ENCODE results near the gene CNEP1R1. TPM values are rescaled to one million over a fixed set of nuclear protein-coding genes. Genes with fewer than 3 reads are reported as not detected.
"Not testable (repeated sequence)": the region's sequence is repeated elsewhere in the genome, so short reads cannot be mapped to it uniquely, and the experiment has no call there.

The CNEP1R1 gene
- total and polyA plus RNA-seq, 7 experiments from 2014 or later, result 11.2 to 41.0 (median 28.1) TPM

DNA sequence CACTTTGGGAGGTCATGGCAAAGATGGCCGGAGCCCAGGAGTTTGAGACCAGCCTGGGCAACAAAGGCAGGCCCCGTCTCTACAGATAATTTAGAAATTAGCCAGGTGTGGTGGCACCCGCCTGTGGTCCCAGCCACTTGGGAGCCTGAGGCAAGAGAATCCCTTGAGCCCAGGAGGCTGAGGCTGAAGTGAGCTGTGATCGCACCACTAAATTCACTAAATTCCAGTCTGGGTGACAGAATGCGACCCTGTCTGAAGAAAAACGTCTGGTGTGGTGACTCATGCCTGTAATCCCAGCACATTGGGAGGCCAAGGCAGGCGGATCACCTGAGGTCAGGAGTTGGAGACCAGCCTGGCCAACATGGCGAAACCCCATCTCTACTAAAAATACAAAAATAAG, 10.8 kb upstream of the CNEP1R1 start:
- H3K4me1 ChIP-seq (ENCODE audit: control insufficient read depth in 2 of 2, insufficient read depth in 2 of 2, low read length in 2 of 2); H3K27ac Mint-ChIP-seq; H3K27me3 Mint-ChIP-seq; H3K9me3 ChIP-seq (ENCODE audit: control insufficient read depth in 2 of 3, low read length in 3 of 3); CTCF ChIA-PET; H3K27ac ChIP-seq (ENCODE audit: low read depth, low read length); H3K4me3 Mint-ChIP-seq; intact Hi-C loops (cut with micrococcal nuclease); H3K4me1 Mint-ChIP-seq; POLR2A ChIA-PET; H3K36me3 ChIP-seq (ENCODE audit: control insufficient read depth in 2 of 3, insufficient read depth in 3 of 3, low read length in 3 of 3); DNase-seq; H3K4me3 ChIP-seq (ENCODE audit: low read length); H3K27me3 ChIP-seq (ENCODE audit: control insufficient read depth in 2 of 2, insufficient read depth in 2 of 2, low read length in 2 of 2); H3K9me3 Mint-ChIP-seq; ATAC-seq; H3K36me3 Mint-ChIP-seq: not testable (repeated sequence)

DNA sequence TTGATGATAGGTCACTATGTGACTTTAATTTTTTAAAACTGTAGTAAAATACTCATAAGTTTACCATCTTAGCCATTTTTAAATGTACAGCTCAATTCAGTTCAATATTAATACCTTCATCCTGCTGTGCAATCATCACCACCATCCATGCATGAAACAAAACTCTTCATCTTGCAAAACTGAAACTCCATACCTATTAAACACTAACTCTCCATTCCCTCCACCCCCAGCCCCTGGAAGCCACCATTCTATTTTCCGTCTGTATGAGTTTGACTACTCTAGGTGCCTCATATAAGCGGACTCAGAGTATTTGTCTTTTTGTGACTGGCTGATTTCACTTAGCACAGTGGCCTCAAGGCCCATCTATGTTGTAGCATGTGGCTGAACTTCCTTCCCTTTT, 9.4 kb upstream of the CNEP1R1 start:
- Mint-ChIP-seq H3K4me1 (peaks cover 0 to 3% (median 0%) of the 10 kb centered on the region in 7 donors), H3K27ac (no peak overlapping the region), H3K36me3 (no peaks in the 10 kb centered on the region), H3K4me3 (no peak overlapping the region), H3K27me3 (peaks cover 0 to 8% (median 0%) of the 10 kb centered on the region in 5 donors), H3K9me3 (peaks cover 0 to 2% (median 0%) of the 10 kb centered on the region in 11 donors)
- Histone ChIP-seq H3K9me3 (ENCODE audit: control insufficient read depth in 2 of 3, low read length in 3 of 3) (no peaks in the 10 kb centered on the region), H3K4me3 (ENCODE audit: low read length) (no peak overlapping the region), H3K4me1 (ENCODE audit: control insufficient read depth in 2 of 2, insufficient read depth in 2 of 2, low read length in 2 of 2) (no peaks in the 10 kb centered on the region), H3K36me3 (ENCODE audit: control insufficient read depth in 2 of 3, insufficient read depth in 3 of 3, low read length in 3 of 3) (no peaks in the 10 kb centered on the region), H3K27me3 (ENCODE audit: control insufficient read depth in 2 of 2, insufficient read depth in 2 of 2, low read length in 2 of 2) (no peaks in the 10 kb centered on the region), H3K27ac (ENCODE audit: low read depth, low read length) (no peak overlapping the region)
- ChIA-PET CTCF (no interaction called here), POLR2A (no interaction called here)
- ATAC-seq (no peak), DNase-seq (no peak)
- intact Hi-C loops (cut with micrococcal nuclease), result no loop called here

DNA sequence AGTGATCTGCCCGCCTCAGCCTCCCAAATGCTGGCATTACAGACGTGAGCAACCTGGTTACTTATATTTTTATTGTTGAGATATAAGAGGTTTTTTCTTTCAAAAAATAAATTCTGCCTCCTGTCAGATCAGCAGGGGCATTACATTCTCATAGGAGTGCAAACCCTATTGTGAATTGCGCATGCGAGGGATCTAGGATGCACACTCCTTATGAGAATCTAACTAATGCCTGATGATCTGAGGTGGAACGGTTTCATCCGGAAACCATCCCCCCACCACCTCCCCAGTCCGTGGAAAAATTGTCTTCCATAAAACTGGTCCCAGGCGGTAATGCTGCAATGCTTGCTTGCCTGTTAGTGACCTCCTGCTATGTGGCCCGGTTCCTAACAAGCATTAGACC, 7.5 kb upstream of the CNEP1R1 start:
- CTCF ChIA-PET, result no interaction called here
- Mint-ChIP-seq H3K9me3 (peaks cover 0 to 1% (median 0%) of the 10 kb centered on the region in 11 donors), H3K27ac (no peak overlapping the region), H3K4me1 (peaks cover 0 to 6% (median 3%) of the 10 kb centered on the region in 7 donors), H3K27me3 (peaks cover 0 to 18% (median 0%) of the 10 kb centered on the region in 5 donors), H3K4me3 (no peak overlapping the region), H3K36me3 (no peaks in the 10 kb centered on the region)
- Histone ChIP-seq H3K27me3 (ENCODE audit: control insufficient read depth in 2 of 2, insufficient read depth in 2 of 2, low read length in 2 of 2) (no peaks in the 10 kb centered on the region), H3K4me1 (ENCODE audit: control insufficient read depth in 2 of 2, insufficient read depth in 2 of 2, low read length in 2 of 2) (no peaks in the 10 kb centered on the region), H3K27ac (ENCODE audit: low read depth, low read length) (no peak overlapping the region), H3K4me3 (ENCODE audit: low read length) (no peak overlapping the region), H3K36me3 (ENCODE audit: control insufficient read depth in 2 of 3, insufficient read depth in 3 of 3, low read length in 3 of 3) (no peaks in the 10 kb centered on the region), H3K9me3 (ENCODE audit: control insufficient read depth in 2 of 3, low read length in 3 of 3) (no peaks in the 10 kb centered on the region)
- ATAC-seq, result no peak
- intact Hi-C loops (cut with micrococcal nuclease), result no loop called here
- POLR2A ChIA-PET, result no interaction called here
- no peak for DNase-seq

DNA sequence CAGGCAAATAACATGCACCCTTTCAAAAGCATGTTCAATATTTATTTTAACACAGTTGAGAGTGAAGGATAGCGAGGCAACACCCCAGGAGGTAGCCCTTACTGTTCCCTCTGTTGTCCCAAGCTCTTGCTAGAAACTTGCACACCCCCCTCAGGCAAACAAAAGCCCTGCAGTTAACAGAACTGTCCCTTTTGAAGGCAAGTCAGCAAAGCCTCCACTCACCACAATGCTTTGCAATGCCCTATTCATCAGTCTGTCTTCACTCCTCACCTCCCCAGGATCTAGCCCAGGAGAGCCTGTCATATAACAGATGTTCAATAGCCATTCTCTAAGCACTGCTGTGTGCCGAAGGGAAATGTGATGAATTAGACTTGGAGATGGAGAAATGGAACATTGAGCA, 3.5 kb upstream of the CNEP1R1 start:
- peaks cover 11 to 15% of the 10 kb centered on the region in 2 donors for H3K4me1 ChIP-seq (ENCODE audit: control insufficient read depth in 2 of 2, insufficient read depth in 2 of 2, low read length in 2 of 2)
- Mint-ChIP-seq H3K9me3 (no peaks in the 10 kb centered on the region), H3K27me3 (peaks cover 0 to 18% (median 0%) of the 10 kb centered on the region in 5 donors), H3K27ac (peak overlapping the region in 3 of 9 donors; percentile 23 to 69 (median 33)), H3K36me3 (no peaks in the 10 kb centered on the region), H3K4me3 (peak overlapping the region in 1 of 10 donors; percentile 26), H3K4me1 (peaks cover 1 to 26% (median 18%) of the 10 kb centered on the region in 7 donors)
- POLR2A ChIA-PET, result interaction anchor here (0.5 to 1.6 kb wide), 2 partner anchors 9 to 59 kb away, joined by 4 to 6 read pairs; no protein-coding TSS in a partner anchor
- H3K9me3 ChIP-seq (ENCODE audit: control insufficient read depth in 2 of 3, low read length in 3 of 3), result no peaks in the 10 kb centered on the region
- CTCF ChIA-PET, result interaction anchor here (0.6 kb wide), 1 partner anchor 49 kb away, joined by 3 read pairs; no protein-coding TSS in a partner anchor
- intact Hi-C loops (cut with micrococcal nuclease), result loop anchor here (5.0 to 10.0 kb wide), 3 partner anchors 253 to 614 kb away; no protein-coding TSS in a partner anchor
- no peak for DNase-seq
- no peak overlapping the region for H3K4me3 ChIP-seq (ENCODE audit: low read length)
- peaks cover 0 to 5% (median 0%) of the 10 kb centered on the region in 3 experiments for H3K36me3 ChIP-seq (ENCODE audit: control insufficient read depth in 2 of 3, insufficient read depth in 3 of 3, low read length in 3 of 3)
- no peak overlapping the region for H3K27ac ChIP-seq (ENCODE audit: low read depth, low read length)
- no peaks in the 10 kb centered on the region for H3K27me3 ChIP-seq (ENCODE audit: control insufficient read depth in 2 of 2, insufficient read depth in 2 of 2, low read length in 2 of 2)
- no peak for ATAC-seq

DNA sequence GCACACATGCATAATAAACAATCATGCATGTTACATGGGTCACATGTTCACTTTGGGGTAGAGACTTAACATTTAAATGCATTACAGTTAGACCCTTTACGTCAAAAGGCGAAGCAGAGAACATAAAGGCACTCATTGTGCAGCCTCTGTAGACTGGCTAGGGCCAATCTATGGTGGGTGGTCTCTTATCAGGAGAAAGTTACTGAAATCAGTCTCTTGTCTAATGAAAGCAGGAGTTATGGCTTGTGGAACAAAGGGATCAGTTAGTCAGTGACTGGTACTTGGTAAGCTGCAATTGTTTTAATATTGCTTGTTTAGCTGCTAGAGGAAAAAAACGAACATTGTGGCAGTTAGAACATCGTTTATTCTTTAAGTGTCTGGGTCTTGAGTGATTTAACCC, 1.4 kb upstream of the CNEP1R1 start:
- Histone ChIP-seq H3K27ac (ENCODE audit: low read depth, low read length) (no peak overlapping the region), H3K9me3 (ENCODE audit: control insufficient read depth in 2 of 3, low read length in 3 of 3) (no peaks in the 10 kb centered on the region), H3K27me3 (ENCODE audit: control insufficient read depth in 2 of 2, insufficient read depth in 2 of 2, low read length in 2 of 2) (no peaks in the 10 kb centered on the region), H3K4me1 (ENCODE audit: control insufficient read depth in 2 of 2, insufficient read depth in 2 of 2, low read length in 2 of 2) (peaks cover 11 to 16% of the 10 kb centered on the region in 2 donors), H3K4me3 (ENCODE audit: low read length) (no peak overlapping the region), H3K36me3 (ENCODE audit: control insufficient read depth in 2 of 3, insufficient read depth in 3 of 3, low read length in 3 of 3) (peaks cover 0 to 5% (median 0%) of the 10 kb centered on the region in 3 experiments)
- Mint-ChIP-seq H3K9me3 (no peaks in the 10 kb centered on the region), H3K4me3 (no peak overlapping the region), H3K27me3 (peaks cover 0 to 18% (median 0%) of the 10 kb centered on the region in 5 donors), H3K36me3 (peaks cover 0 to 2% (median 0%) of the 10 kb centered on the region in 5 donors), H3K4me1 (peaks cover 5 to 38% (median 26%) of the 10 kb centered on the region in 7 donors), H3K27ac (peak overlapping the region in 6 of 9 donors; percentile 7 to 96 (median 43))
- ChIA-PET POLR2A (interaction anchor here (0.7 to 1.3 kb wide), 2 partner anchors 131 to 187 kb away, joined by 3 to 4 read pairs; no protein-coding TSS in a partner anchor), CTCF (interaction anchor here (0.7 to 4.3 kb wide), 4 partner anchors 11 to 262 kb away, joined by 3 to 58 read pairs (median 4); no protein-coding TSS in a partner anchor)
- DNase-seq, result no peak
- intact Hi-C loops (cut with micrococcal nuclease), result loop anchor here (1.0 to 10.0 kb wide), 10 partner anchors 243 to 616 kb away; partner anchors contain the start of genes ADCY7 (in 1 of the 2), BRD7 (in 1 of the 2) and NKD1 (in 1 of the 2)
- ATAC-seq, result no peak

DNA sequence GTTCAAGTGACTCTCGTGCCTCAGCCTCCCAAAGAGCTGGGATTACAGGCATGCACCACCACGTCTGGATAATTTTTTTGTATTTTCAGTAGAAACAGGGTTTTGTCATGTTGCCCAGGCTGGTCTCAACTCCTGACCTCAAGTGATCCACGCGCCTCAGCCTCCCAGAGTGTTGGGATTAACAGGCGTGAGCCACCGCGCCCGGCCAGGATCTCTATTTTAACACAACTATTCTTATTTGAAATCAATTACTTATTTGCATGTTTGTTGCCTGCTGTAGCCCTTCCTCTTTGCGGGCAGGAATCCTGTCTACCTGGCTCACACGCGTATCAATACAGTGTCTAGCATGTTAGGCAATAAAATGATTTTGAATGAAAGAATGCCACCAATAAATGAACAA, 818 bp upstream of the CNEP1R1 start:
- Histone ChIP-seq H3K9me3 (ENCODE audit: control insufficient read depth in 2 of 3, low read length in 3 of 3) (no peaks in the 10 kb centered on the region), H3K4me1 (ENCODE audit: control insufficient read depth in 2 of 2, insufficient read depth in 2 of 2, low read length in 2 of 2) (peaks cover 11 to 16% of the 10 kb centered on the region in 2 donors), H3K27me3 (ENCODE audit: control insufficient read depth in 2 of 2, insufficient read depth in 2 of 2, low read length in 2 of 2) (no peaks in the 10 kb centered on the region), H3K4me3 (ENCODE audit: low read length) (peak overlapping the region; percentile 97), H3K36me3 (ENCODE audit: control insufficient read depth in 2 of 3, insufficient read depth in 3 of 3, low read length in 3 of 3) (peaks cover 0 to 5% (median 0%) of the 10 kb centered on the region in 3 experiments), H3K27ac (ENCODE audit: low read depth, low read length) (peak overlapping the region; percentile 81)
- H3K4me3 Mint-ChIP-seq, result peak overlapping the region; percentile 88 to 99 (median 96)
- H3K4me1 Mint-ChIP-seq, result peaks cover 5 to 40% (median 28%) of the 10 kb centered on the region in 7 donors
- no peak for ATAC-seq
- H3K36me3 Mint-ChIP-seq, result peaks cover 0 to 2% (median 0%) of the 10 kb centered on the region in 5 donors
- CTCF ChIA-PET, result interaction anchor here (0.7 to 4.3 kb wide), 12 partner anchors 11 to 786 kb away, joined by 3 to 58 read pairs (median 3); no protein-coding TSS in a partner anchor
- DNase-seq, result no peak
- POLR2A ChIA-PET, result interaction anchor here (1.3 to 2.4 kb wide), 2 partner anchors 41 to 782 kb away, joined by 3 to 16 read pairs; partner anchors contain the start of gene HEATR3
- peak overlapping the region in 8 of 9 donors; percentile 87 to 97 (median 94) for H3K27ac Mint-ChIP-seq
- H3K27me3 Mint-ChIP-seq, result peaks cover 0 to 16% (median 0%) of the 10 kb centered on the region in 5 donors
- intact Hi-C loops (cut with micrococcal nuclease), result loop anchor here (1.0 to 10.0 kb wide), 10 partner anchors 243 to 617 kb away; partner anchors contain the start of genes ADCY7 (in 1 of the 2), BRD7 (in 1 of the 2) and NKD1 (in 1 of the 2)
- H3K9me3 Mint-ChIP-seq, result no peaks in the 10 kb centered on the region

Measured in naive thymus-derived CD4-positive, alpha-beta T cell (primary cell).